ENCODE measurements around the gene FOCAD. TPM values are rescaled to one million over a fixed set of nuclear protein-coding genes. Genes with fewer than 3 reads are reported as not detected.

Gene FOCAD
- polyA plus RNA-seq, 2 donors = 4.6 to 6.1 TPM

DNA sequence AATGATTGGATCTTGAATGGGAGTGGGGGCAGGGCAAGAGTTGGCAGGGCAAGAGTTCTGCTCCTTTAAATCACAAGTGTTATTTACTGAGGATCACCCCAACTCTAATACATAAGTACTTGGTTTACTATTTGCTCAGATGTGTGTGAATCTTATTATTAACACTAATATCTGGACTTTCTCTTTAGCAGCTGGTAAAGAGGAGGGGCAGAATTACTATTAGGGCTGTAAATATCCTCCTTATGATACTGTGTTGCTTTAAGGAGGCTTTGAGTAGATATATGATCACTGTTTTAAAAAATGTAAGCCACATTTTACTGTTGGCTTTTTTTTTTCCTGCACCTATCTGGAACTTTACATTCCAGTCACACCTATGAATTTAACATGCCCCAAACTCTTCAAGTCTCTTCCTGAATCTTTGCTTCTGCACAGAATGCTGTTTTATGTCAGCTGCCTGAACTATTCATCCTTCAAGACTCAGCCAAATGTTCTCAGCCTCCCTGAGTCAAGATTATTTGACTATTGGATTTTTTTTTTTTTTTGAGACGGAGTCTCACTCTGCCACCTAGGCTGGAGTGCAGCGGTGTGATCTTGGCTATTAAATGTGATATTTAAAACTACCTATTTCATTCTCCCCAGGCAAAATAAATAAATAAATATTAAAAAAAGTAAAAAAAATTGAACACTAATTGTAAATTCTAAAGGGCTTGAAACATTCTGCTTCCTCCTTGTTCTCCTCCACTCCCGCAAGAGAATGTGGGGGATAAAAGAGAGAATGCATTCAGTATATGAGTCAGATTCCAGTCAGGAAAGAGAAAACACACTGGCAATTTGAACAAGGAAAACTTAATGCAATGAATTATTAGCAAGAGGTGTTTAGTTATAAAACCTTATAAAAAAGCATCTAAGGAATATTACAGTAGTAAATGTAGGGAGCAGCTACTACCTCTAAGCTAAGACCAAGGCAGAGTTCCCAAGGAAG is 99.3 kb downstream of the FOCAD start:
- Histone ChIP-seq H3K9me3 (ENCODE audit: control insufficient read depth in 2 of 2, insufficient read depth in 1 of 2, low read depth in 1 of 2, low read length in 1 of 2) (no peaks in the 10 kb centered on the region), H3K4me1 (ENCODE audit: control insufficient read depth in 2 of 2, insufficient read depth in 2 of 2, low read length in 1 of 2) (no peaks in the 10 kb centered on the region), H3K36me3 (ENCODE audit: control insufficient read depth in 2 of 2, insufficient read depth in 2 of 2, low read length in 1 of 2) (peaks cover 0 to 2% of the 10 kb centered on the region in 2 donors), H3K27ac (ENCODE audit: low read depth in 2 of 2, low read length in 1 of 2) (no peak overlapping the region), H3K4me3 (ENCODE audit: low read depth in 1 of 2, low read length in 2 of 2) (no peak overlapping the region), H3K27me3 (ENCODE audit: control insufficient read depth in 1 of 2, insufficient read depth in 2 of 2, low read length in 2 of 2) (no peaks in the 10 kb centered on the region)
- 84 to 87% methylated on average over 3 of the region's 3 CpGs for WGBS, 2 donors

DNA sequence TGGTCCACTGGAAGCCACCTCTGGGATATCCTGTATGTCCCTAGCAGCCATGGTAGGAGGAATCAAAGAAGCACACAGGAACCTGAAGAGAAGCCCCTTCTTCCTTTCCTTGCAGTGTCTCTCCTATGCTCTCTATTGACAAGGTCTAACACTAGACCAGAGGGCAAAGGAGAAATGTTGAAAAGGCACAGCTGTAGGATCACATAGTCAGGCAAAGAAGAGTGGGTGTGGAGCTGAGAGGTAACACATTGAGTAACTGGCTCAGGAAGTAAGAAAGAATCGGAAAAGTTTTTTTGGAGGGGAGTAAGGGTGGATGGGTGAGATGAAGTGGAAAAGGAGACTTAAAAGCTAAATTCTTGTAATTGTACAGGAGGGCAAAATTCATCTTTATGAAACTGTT is 100.1 kb downstream of the FOCAD start:
- Histone ChIP-seq H3K9me3 (ENCODE audit: control insufficient read depth in 2 of 2, insufficient read depth in 1 of 2, low read depth in 1 of 2, low read length in 1 of 2) (no peaks in the 10 kb centered on the region), H3K36me3 (ENCODE audit: control insufficient read depth in 2 of 2, insufficient read depth in 2 of 2, low read length in 1 of 2) (peaks cover 0 to 2% of the 10 kb centered on the region in 2 donors), H3K27me3 (ENCODE audit: control insufficient read depth in 1 of 2, insufficient read depth in 2 of 2, low read length in 2 of 2) (no peaks in the 10 kb centered on the region), H3K4me1 (ENCODE audit: control insufficient read depth in 2 of 2, insufficient read depth in 2 of 2, low read length in 1 of 2) (no peaks in the 10 kb centered on the region), H3K4me3 (ENCODE audit: low read depth in 1 of 2, low read length in 2 of 2) (no peak overlapping the region), H3K27ac (ENCODE audit: low read depth in 2 of 2, low read length in 1 of 2) (no peak overlapping the region)
- 81 to 96% methylated on average over 1 of the region's 1 CpG for WGBS, 2 donors

- Histone ChIP-seq H3K27me3 (ENCODE audit: control insufficient read depth in 1 of 2, insufficient read depth in 2 of 2, low read length in 2 of 2) (no peaks in the 10 kb centered on the region), H3K36me3 (ENCODE audit: control insufficient read depth in 2 of 2, insufficient read depth in 2 of 2, low read length in 1 of 2) (peaks cover 0 to 2% of the 10 kb centered on the region in 2 donors), H3K9me3 (ENCODE audit: control insufficient read depth in 2 of 2, insufficient read depth in 1 of 2, low read depth in 1 of 2, low read length in 1 of 2) (no peaks in the 10 kb centered on the region), H3K4me1 (ENCODE audit: control insufficient read depth in 2 of 2, insufficient read depth in 2 of 2, low read length in 1 of 2) (no peaks in the 10 kb centered on the region), H3K4me3 (ENCODE audit: low read depth in 1 of 2, low read length in 2 of 2) (no peak overlapping the region), H3K27ac (ENCODE audit: low read depth in 2 of 2, low read length in 1 of 2) (no peak overlapping the region)
- WGBS, 2 donors = 56 to 75% methylated on average over 1 of the region's 1 CpG
Observed at GRCh38 chr9:20786807-20787206, 102.7 kb downstream of the FOCAD start.

DNA sequence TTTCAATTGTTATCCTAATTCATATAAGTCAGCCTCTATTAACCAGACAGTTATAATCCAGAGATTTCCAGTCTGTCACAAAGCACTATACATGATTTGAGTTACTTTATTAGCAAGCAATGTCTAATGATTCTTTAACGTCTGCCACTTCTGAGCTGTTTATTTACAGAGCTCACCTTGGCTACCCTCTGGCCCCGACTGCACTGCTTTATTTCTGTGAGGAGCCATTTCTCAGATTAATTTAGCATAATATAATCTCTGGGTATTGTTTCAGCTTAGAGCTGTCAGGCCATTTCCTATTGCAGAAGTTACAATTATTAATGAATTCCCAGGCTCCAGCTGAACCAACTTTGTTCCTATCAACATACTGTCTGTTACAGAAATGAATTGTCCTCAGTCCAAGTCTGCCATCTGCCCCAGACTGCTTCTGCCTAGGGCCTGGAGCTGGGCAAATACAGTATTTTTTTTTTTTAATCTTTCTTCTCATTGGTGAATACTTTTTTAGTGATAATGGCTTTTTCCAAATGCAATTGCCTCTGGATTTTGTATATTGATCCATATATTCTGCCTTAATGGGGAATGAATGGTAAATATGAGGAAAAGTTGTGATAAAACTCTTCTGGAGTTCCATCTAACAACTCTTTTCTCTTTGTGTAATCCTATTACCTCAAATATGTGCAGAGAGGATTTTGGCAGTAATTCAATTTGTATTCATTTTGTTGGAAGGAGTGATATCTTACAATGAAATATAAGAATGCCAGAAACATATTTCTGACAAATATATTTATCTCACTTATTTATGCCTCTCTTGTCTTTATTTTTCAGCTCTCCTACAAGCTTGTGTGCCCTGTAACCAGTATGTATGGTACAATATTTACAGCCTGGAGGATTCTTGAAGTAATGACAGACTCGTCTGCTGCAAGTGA is 104.7 kb downstream of the FOCAD start:
- H3K4me3 ChIP-seq (ENCODE audit: low read depth in 1 of 2, low read length in 2 of 2) = no peak overlapping the region
- no peaks in the 10 kb centered on the region for H3K9me3 ChIP-seq (ENCODE audit: control insufficient read depth in 2 of 2, insufficient read depth in 1 of 2, low read depth in 1 of 2, low read length in 1 of 2)
- no peaks in the 10 kb centered on the region for H3K4me1 ChIP-seq (ENCODE audit: control insufficient read depth in 2 of 2, insufficient read depth in 2 of 2, low read length in 1 of 2)
- 54 to 62% methylated on average over 3 of the region's 3 CpGs for WGBS, 2 donors
- H3K27me3 ChIP-seq (ENCODE audit: control insufficient read depth in 1 of 2, insufficient read depth in 2 of 2, low read length in 2 of 2) = no peaks in the 10 kb centered on the region
- no peaks in the 10 kb centered on the region for H3K36me3 ChIP-seq (ENCODE audit: control insufficient read depth in 2 of 2, insufficient read depth in 2 of 2, low read length in 1 of 2)
- no peak overlapping the region for H3K27ac ChIP-seq (ENCODE audit: low read depth in 2 of 2, low read length in 1 of 2)

DNA sequence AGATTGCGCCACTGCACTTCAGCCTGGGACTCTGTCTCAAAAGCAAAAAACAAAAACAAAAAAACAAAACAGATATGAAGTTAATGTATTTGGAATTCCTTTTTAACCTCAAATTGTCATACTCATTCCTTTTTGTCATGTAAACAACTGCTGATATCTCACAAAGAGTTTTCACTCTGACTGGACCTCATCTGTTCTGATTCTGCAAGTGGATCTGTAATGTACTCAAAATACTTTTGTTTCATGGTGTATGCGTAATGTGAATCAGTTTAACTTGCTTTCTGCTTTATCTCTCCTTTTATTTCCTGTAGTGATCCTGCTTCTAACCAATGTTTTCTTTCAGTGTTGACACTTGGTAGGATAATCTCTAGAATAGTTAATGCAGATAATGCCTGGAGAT is 106.7 kb downstream of the FOCAD start:
- Histone ChIP-seq H3K4me1 (ENCODE audit: control insufficient read depth in 2 of 2, insufficient read depth in 2 of 2, low read length in 1 of 2) (no peaks in the 10 kb centered on the region), H3K36me3 (ENCODE audit: control insufficient read depth in 2 of 2, insufficient read depth in 2 of 2, low read length in 1 of 2) (no peaks in the 10 kb centered on the region), H3K9me3 (ENCODE audit: control insufficient read depth in 2 of 2, insufficient read depth in 1 of 2, low read depth in 1 of 2, low read length in 1 of 2) (no peaks in the 10 kb centered on the region), H3K27me3 (ENCODE audit: control insufficient read depth in 1 of 2, insufficient read depth in 2 of 2, low read length in 2 of 2) (no peaks in the 10 kb centered on the region), H3K4me3 (ENCODE audit: low read depth in 1 of 2, low read length in 2 of 2) (no peak overlapping the region), H3K27ac (ENCODE audit: low read depth in 2 of 2, low read length in 1 of 2) (no peak overlapping the region)
- 94 to 97% methylated on average over 2 of the region's 2 CpGs for whole genome bisulfite sequencing, 2 donors

GRCh38 chr9:20791682-20792081 is 107.6 kb downstream of the FOCAD start:
- WGBS, 2 donors = 98 to 100% methylated on average over 1 of the region's 1 CpG
- H3K27me3 ChIP-seq (ENCODE audit: control insufficient read depth in 1 of 2, insufficient read depth in 2 of 2, low read length in 2 of 2) = no peaks in the 10 kb centered on the region
- no peaks in the 10 kb centered on the region for H3K9me3 ChIP-seq (ENCODE audit: control insufficient read depth in 2 of 2, insufficient read depth in 1 of 2, low read depth in 1 of 2, low read length in 1 of 2)
- no peak overlapping the region for H3K4me3 ChIP-seq (ENCODE audit: low read depth in 1 of 2, low read length in 2 of 2)
- H3K4me1 ChIP-seq (ENCODE audit: control insufficient read depth in 2 of 2, insufficient read depth in 2 of 2, low read length in 1 of 2) = no peaks in the 10 kb centered on the region
- no peaks in the 10 kb centered on the region for H3K36me3 ChIP-seq (ENCODE audit: control insufficient read depth in 2 of 2, insufficient read depth in 2 of 2, low read length in 1 of 2)
- no peak overlapping the region for H3K27ac ChIP-seq (ENCODE audit: low read depth in 2 of 2, low read length in 1 of 2)

- Histone ChIP-seq H3K4me3 (ENCODE audit: low read depth in 1 of 2, low read length in 2 of 2) (no peak overlapping the region), H3K4me1 (ENCODE audit: control insufficient read depth in 2 of 2, insufficient read depth in 2 of 2, low read length in 1 of 2) (no peaks in the 10 kb centered on the region), H3K36me3 (ENCODE audit: control insufficient read depth in 2 of 2, insufficient read depth in 2 of 2, low read length in 1 of 2) (no peaks in the 10 kb centered on the region), H3K9me3 (ENCODE audit: control insufficient read depth in 2 of 2, insufficient read depth in 1 of 2, low read depth in 1 of 2, low read length in 1 of 2) (no peaks in the 10 kb centered on the region), H3K27ac (ENCODE audit: low read depth in 2 of 2, low read length in 1 of 2) (no peak overlapping the region), H3K27me3 (ENCODE audit: control insufficient read depth in 1 of 2, insufficient read depth in 2 of 2, low read length in 2 of 2) (no peaks in the 10 kb centered on the region)
- 85 to 88% methylated on average over 11 of the region's 11 CpGs for WGBS, 2 donors
Observed at GRCh38 chr9:20804489-20805250, 120.6 kb downstream of the FOCAD start.

- H3K4me1 ChIP-seq (ENCODE audit: control insufficient read depth in 2 of 2, insufficient read depth in 2 of 2, low read length in 1 of 2) = no peaks in the 10 kb centered on the region
- 97 to 98% methylated on average over 2 of the region's 2 CpGs for WGBS, 2 donors
- H3K36me3 ChIP-seq (ENCODE audit: control insufficient read depth in 2 of 2, insufficient read depth in 2 of 2, low read length in 1 of 2) = no peaks in the 10 kb centered on the region
- no peak overlapping the region for H3K27ac ChIP-seq (ENCODE audit: low read depth in 2 of 2, low read length in 1 of 2)
- no peaks in the 10 kb centered on the region for H3K27me3 ChIP-seq (ENCODE audit: control insufficient read depth in 1 of 2, insufficient read depth in 2 of 2, low read length in 2 of 2)
- no peak overlapping the region for H3K4me3 ChIP-seq (ENCODE audit: low read depth in 1 of 2, low read length in 2 of 2)
- no peaks in the 10 kb centered on the region for H3K9me3 ChIP-seq (ENCODE audit: control insufficient read depth in 2 of 2, insufficient read depth in 1 of 2, low read depth in 1 of 2, low read length in 1 of 2)
Observed at GRCh38 chr9:20805766-20806165, 121.7 kb downstream of the FOCAD start.

- Histone ChIP-seq H3K36me3 (ENCODE audit: control insufficient read depth in 2 of 2, insufficient read depth in 2 of 2, low read length in 1 of 2) (no peaks in the 10 kb centered on the region), H3K4me3 (ENCODE audit: low read depth in 1 of 2, low read length in 2 of 2) (no peak overlapping the region), H3K27me3 (ENCODE audit: control insufficient read depth in 1 of 2, insufficient read depth in 2 of 2, low read length in 2 of 2) (no peaks in the 10 kb centered on the region), H3K9me3 (ENCODE audit: control insufficient read depth in 2 of 2, insufficient read depth in 1 of 2, low read depth in 1 of 2, low read length in 1 of 2) (no peaks in the 10 kb centered on the region), H3K27ac (ENCODE audit: low read depth in 2 of 2, low read length in 1 of 2) (no peak overlapping the region), H3K4me1 (ENCODE audit: control insufficient read depth in 2 of 2, insufficient read depth in 2 of 2, low read length in 1 of 2) (no peaks in the 10 kb centered on the region)
- WGBS, 2 donors = 75 to 85% methylated on average over 8 of the region's 8 CpGs
Observed at GRCh38 chr9:20808002-20808401, 123.9 kb downstream of the FOCAD start.
